H1 (cell line): ENCODE data around the gene CFAP58. TPM values are rescaled to one million over a fixed set of nuclear protein-coding genes. Genes with fewer than 3 reads are reported as not detected.

Source experiments
- CTCF ChIA-PET: fragments of 300-600 bp; sonication (Branson Sonifier 250); formaldehyde crosslinking; loops from one replicate; lab custom pipeline; 2021; ENCODE audit not compliant: partially characterized antibody; lab: Charles Lee
- POLR2A ChIA-PET: fragments of 300-600 bp; sonication (Branson Sonifier 250); formaldehyde crosslinking; loops from one replicate; lab custom pipeline; 2021; ENCODE audit warnings: inconsistent platforms; ENCODE audit not compliant: partially characterized antibody; lab: Charles Lee
- DNase-seq, 2 experiments: peaks; one replicate each; pipeline versions ENCODE4 v3.0.0 to v3.0.0-alpha.2; 2010 to 2022; ENCODE audit warnings: low spot score in 2 of 2, low read depth in 1 of 2, mixed read lengths in 1 of 2
- FAIRE-seq: peaks from 2 replicates; lab custom pipeline; 2011; peaks lifted over from hg19 to GRCh38; lab: Jason Lieb, UNC
- H2AFZ ChIP-seq: 2 replicates; pipeline ENCODE4 v1.8.1; 2012; ENCODE audit warnings: low read length, inconsistent platforms
- H2AK5ac ChIP-seq: 2 replicates; pipeline ENCODE4 v1.6.1; 2013; ENCODE audit warnings: low read depth, low read length
- H2BK120ac ChIP-seq: replicated peaks from 2 replicates; pipeline ENCODE3; 2013; ENCODE audit warnings: low read depth, low read length, inconsistent platforms
- H2BK12ac ChIP-seq: 2 replicates; pipeline ENCODE4 v1.6.1; 2013; ENCODE audit warnings: low read depth, low read length
- H2BK15ac ChIP-seq: 2 replicates; pipeline ENCODE4 v1.6.1; 2013; ENCODE audit warnings: low read length
- H2BK20ac ChIP-seq: 2 replicates; pipeline ENCODE4 v1.6.1; 2013; ENCODE audit warnings: low read length
- H2BK5ac ChIP-seq: 2 replicates; pipeline ENCODE4 v1.6.1; 2013; ENCODE audit warnings: low read depth, low read length
- H3K14ac ChIP-seq: 2 replicates; pipeline ENCODE4 v1.6.1; 2013; ENCODE audit warnings: inconsistent platforms; ENCODE audit not compliant: insufficient read length
- H3K18ac ChIP-seq: 2 replicates; pipeline ENCODE4 v1.6.1; 2013; ENCODE audit warnings: low read length; ENCODE audit errors: extremely low read depth
- H3K23ac ChIP-seq: 2 replicates; pipeline ENCODE4 v1.6.1; 2013; ENCODE audit warnings: inconsistent platforms; ENCODE audit not compliant: insufficient read length
- H3K23me2 ChIP-seq: 2 replicates; pipeline ENCODE4 v1.6.1; 2013; ENCODE audit warnings: low read depth, low read length
- H3K27ac ChIP-seq: 2 replicates; pipeline ENCODE4 v1.6.1; 2011; ENCODE audit warnings: low read depth, low read length, inconsistent platforms
- H3K27me3 ChIP-seq, 4 experiments: replicated peaks in 1 of 4; 1 replicate in 1 of 4; 2 replicates in 3 of 4; pipeline versions ENCODE4 v1.6.1 to v1.8.1; 2011 to 2013; ENCODE audit warnings: low read length in 3 of 4, mild to moderate bottlenecking in 3 of 4, inconsistent platforms in 2 of 4, mixed read lengths in 2 of 4, moderate library complexity in 1 of 4; ENCODE audit not compliant: control insufficient read depth in 3 of 4, insufficient read depth in 3 of 4; ENCODE audit errors: extremely low read depth in 1 of 4
- H3K36me3 ChIP-seq, 4 experiments: 2 replicates each; pipeline versions ENCODE4 v1.6.1 to v1.8.1; 2011 to 2013; ENCODE audit warnings: mild to moderate bottlenecking in 4 of 4, low read length in 3 of 4, moderate library complexity in 2 of 4, control low read depth in 1 of 4, inconsistent platforms in 1 of 4; ENCODE audit not compliant: insufficient read depth in 4 of 4, control insufficient read depth in 2 of 4
- H3K4ac ChIP-seq: replicated peaks from 2 replicates; pipeline ENCODE3; 2013; ENCODE audit warnings: low read length, low read depth, mixed read lengths, inconsistent platforms; ENCODE audit not compliant: insufficient read length
- H3K4me1 ChIP-seq, 4 experiments: replicated peaks in 1 of 4; 1 replicate in 1 of 4; 2 replicates in 3 of 4; pipeline versions ENCODE4 v1.6.1 to v1.8.1; 2011 to 2013; ENCODE audit warnings: low read length in 3 of 4, inconsistent platforms in 2 of 4, mixed read lengths in 1 of 4; ENCODE audit not compliant: insufficient read depth in 4 of 4, control insufficient read depth in 3 of 4
- H3K4me2 ChIP-seq, 2 experiments: 2 replicates each; pipeline versions ENCODE4 v1.6.1 to v1.8.1; 2011 to 2013; ENCODE audit warnings: low read depth in 2 of 2, low read length in 2 of 2, control low read depth in 1 of 2, inconsistent platforms in 1 of 2, mild to moderate bottlenecking in 1 of 2; ENCODE audit not compliant: insufficient read depth in 1 of 2
- H3K4me3 ChIP-seq, 4 experiments: fragments of 200-600, 300-600 bp in 1 of 4; sonication (generic), shearing (Covaris generic), sonication (Bioruptor Twin) in 1 of 4; 2 replicates each; pipeline versions ENCODE4 v1.5.1 to v1.8.1; 2011 to 2016; ENCODE audit warnings: low read length in 4 of 4, low read depth in 3 of 4, control low read depth in 2 of 4, inconsistent platforms in 2 of 4, mild to moderate bottlenecking in 2 of 4, mixed read lengths in 1 of 4, moderate library complexity in 1 of 4; ENCODE audit not compliant: insufficient read depth in 2 of 4; ENCODE audit errors: extremely low read depth in 1 of 4
- H3K56ac ChIP-seq: replicated peaks from 2 replicates; pipeline ENCODE3; 2013; ENCODE audit warnings: low read depth, mild to moderate bottlenecking, mixed read lengths, low read length, inconsistent platforms; ENCODE audit not compliant: insufficient read length
- H3K79me1 ChIP-seq: 2 replicates; pipeline ENCODE4 v1.6.1; 2013; ENCODE audit warnings: low read depth, low read length, control low read depth
- H3K79me2 ChIP-seq, 2 experiments: 2 replicates each; pipeline versions ENCODE4 v1.6.1 to v1.8.1; 2012 to 2013; ENCODE audit warnings: low read length in 2 of 2, mild to moderate bottlenecking in 2 of 2, inconsistent platforms in 1 of 2; ENCODE audit not compliant: insufficient read depth in 2 of 2, control insufficient read depth in 1 of 2
- H3K9ac ChIP-seq, 4 experiments: replicated peaks in 1 of 4; 1 replicate in 1 of 4; 2 replicates in 3 of 4; pipeline versions ENCODE4 v1.6.1 to v1.8.1; 2011 to 2013; ENCODE audit warnings: low read depth in 3 of 4, low read length in 3 of 4, control low read depth in 2 of 4, mild to moderate bottlenecking in 2 of 4, moderate library complexity in 2 of 4, inconsistent platforms in 1 of 4; ENCODE audit errors: extremely low read depth in 1 of 4
- H3K9me3 ChIP-seq, 2 experiments: 2 replicates each; pipeline versions ENCODE4 v1.6.1 to v1.8.1; 2012 to 2013; ENCODE audit warnings: mild to moderate bottlenecking in 2 of 2, moderate library complexity in 2 of 2, control low read depth in 1 of 2, inconsistent platforms in 1 of 2, low read depth in 1 of 2, low read length in 1 of 2, mixed read lengths in 1 of 2; ENCODE audit not compliant: insufficient read depth in 2 of 2
- H4K20me1 ChIP-seq, 2 experiments: replicated peaks in 1 of 2; 2 replicates each; pipeline versions ENCODE3 to v1.8.1; 2011 to 2013; ENCODE audit warnings: inconsistent platforms in 2 of 2, low read length in 2 of 2, mild to moderate bottlenecking in 1 of 2; ENCODE audit not compliant: insufficient read depth in 2 of 2, control insufficient read depth in 1 of 2
- H4K5ac ChIP-seq: 2 replicates; pipeline ENCODE4 v1.6.1; 2013; ENCODE audit warnings: low read length, low read depth, mixed read lengths, inconsistent platforms; ENCODE audit not compliant: insufficient read length
- H4K8ac ChIP-seq: 2 replicates; pipeline ENCODE4 v1.8.0; 2013; ENCODE audit warnings: mild to moderate bottlenecking, moderate library complexity, low read length, inconsistent platforms; ENCODE audit not compliant: insufficient read depth; ENCODE audit errors: extremely low read depth
- H4K91ac ChIP-seq: replicated peaks from 2 replicates; pipeline ENCODE3; 2013; ENCODE audit warnings: low read length, mixed read lengths, inconsistent platforms; ENCODE audit not compliant: insufficient read length
- BRCA1 ChIP-seq: IDR thresholded peaks from 2 replicates; pipeline ENCODE4 v1.6.1; 2012; ENCODE audit warnings: low read depth, low read length, improper control_type of control experiment
- MAX ChIP-seq: IDR thresholded peaks from 2 replicates; pipeline ENCODE4 v1.6.1; 2012; ENCODE audit warnings: inconsistent platforms
- POLR2A ChIP-seq, 2 experiments: IDR thresholded peaks; 1 replicate in 1 of 2; 2 replicates in 1 of 2; pipeline ENCODE4 v1.6.1; 2011; ENCODE audit warnings: low read depth in 2 of 2, low read length in 2 of 2, mild to moderate bottlenecking in 2 of 2; ENCODE audit errors: control extremely low read depth in 1 of 2
- WGBS, 2 experiments: shearing (Covaris generic) in 1 of 2; methylation state at CpG; one replicate each; pipeline versions ENCODE4 v1.1.6 to v1.1.7; 2013 to 2015; ENCODE audit warnings: low lambda C conversion rate in 2 of 2, mixed read lengths in 2 of 2, inconsistent platforms in 1 of 2, low coverage in 1 of 2, missing lambda C conversion rate in 1 of 2; ENCODE audit not compliant: insufficient replicate concordance in 2 of 2, insufficient coverage in 1 of 2, insufficient read length in 1 of 2; ENCODE audit errors: extremely low coverage in 1 of 2, missing lambda C conversion rate in 1 of 2; 5-methylcytosine and 5-hydroxymethylcytosine counted together
- polyA plus RNA-seq, 7 experiments: library from polyadenylated mRNA; depleted of rRNA in 3 of 7; stranded (reverse) in 5 of 7; unstranded in 2 of 7; fragments of >200 nt in 5 of 7; fragments of 200-250 nt in 2 of 7; gene quantifications; 1 replicate in 5 of 7; 2 replicates in 1 of 7; 4 replicates in 1 of 7; pipeline versions ENCODE4 v1.2.1 to v1.2.3, GENCODE V29; 2011 to 2013; ENCODE audit warnings: missing spikeins in 2 of 7, mixed read lengths in 2 of 7
- total RNA-seq: library from RNA; stranded (reverse); fragmentation: NEBNext Ultra II Directional; extraction: Animal tissue kit (Norgen Biotek cat#: 25700); gene quantifications from 2 replicates; pipeline ENCODE4 v1.2.1, GENCODE V29; 2021

The CFAP58 gene
- total and polyA plus RNA-seq, 2 of the 8 experiments (the other 6 are each of a cell fraction or from before 2014, with no cell fraction given), result 0.32 to 0.71 TPM

DNA sequence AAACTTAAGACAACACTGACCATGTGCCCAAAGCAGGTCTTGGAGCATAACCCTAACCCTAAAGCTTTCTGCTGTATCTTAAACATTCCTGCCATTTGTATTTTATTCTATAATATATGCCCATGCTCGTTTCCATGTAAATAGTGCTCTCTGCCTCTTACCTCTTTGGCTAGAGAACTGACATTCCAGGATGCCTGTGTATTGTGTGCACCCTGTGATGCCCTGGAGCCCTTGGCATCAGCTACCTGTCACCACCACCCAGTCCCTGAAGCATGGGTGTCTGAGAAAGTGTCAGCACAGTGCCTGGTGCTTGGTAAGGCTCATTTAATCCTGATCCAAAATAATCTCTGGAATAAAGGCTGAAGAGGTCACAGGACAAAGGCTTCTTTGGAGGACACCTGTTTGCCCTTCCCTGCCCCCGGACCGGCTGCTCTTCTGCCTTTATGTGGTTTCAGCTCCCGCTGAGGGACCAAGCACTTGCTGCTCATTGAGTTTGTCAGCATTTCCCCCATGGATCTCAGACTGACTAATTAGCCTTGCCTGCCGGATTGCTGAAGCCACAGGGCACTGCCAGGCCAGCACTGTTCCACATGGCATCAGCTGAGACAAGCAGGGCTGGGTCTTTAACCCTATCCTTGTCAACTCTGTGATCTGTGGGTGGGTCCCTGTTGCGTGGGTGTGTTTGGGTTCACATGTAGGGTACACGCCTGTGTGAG lies 148.4 kb downstream of the CFAP58 start:
- Histone ChIP-seq H2BK12ac (no peak overlapping the region), H4K5ac (no peak overlapping the region), H3K79me2 (no peaks in the 10 kb centered on the region), H2BK15ac (no peak overlapping the region), H2BK5ac (no peak overlapping the region), H3K9me3 (no peaks in the 10 kb centered on the region), H3K18ac (no peak overlapping the region), H4K8ac (no peak overlapping the region), H4K91ac (no peak overlapping the region), H3K56ac (no peak overlapping the region), H2BK20ac (no peak overlapping the region), H3K79me1 (no peaks in the 10 kb centered on the region), H2AK5ac (no peak overlapping the region), H3K4me3 (no peak overlapping the region), H3K27me3 (no peaks in the 10 kb centered on the region), H3K23ac (no peak overlapping the region), H3K36me3 (no peaks in the 10 kb centered on the region), H2AFZ (no peak overlapping the region), H3K23me2 (no peaks in the 10 kb centered on the region), H3K27ac (no peak overlapping the region), H3K4ac (no peak overlapping the region), H4K20me1 (no peaks in the 10 kb centered on the region), H3K9ac (no peak overlapping the region), H2BK120ac (no peak overlapping the region), H3K4me1 (peaks cover 0 to 8% (median 5%) of the 10 kb centered on the region in 4 experiments; a peak in 5 of 7 replicates), H3K14ac (no peak overlapping the region), H3K4me2 (no peak overlapping the region; a peak in 1 of 4 replicates)
- 71% methylated on average over 7 of the region's 7 CpGs; no CpG with 5 or more reads in 1 of the 2 experiments for WGBS, 2 experiments
- ChIA-PET POLR2A (no interaction called here), CTCF (interaction anchor here (0.6 to 2.6 kb wide), 5 partner anchors 13 to 209 kb away, joined by 3 to 11 read pairs (median 5); no protein-coding TSS in a partner anchor)
- DNase-seq (no peak), FAIRE-seq (no peak)
- TF ChIP-seq POLR2A (IDR thresholded peaks at IDR 0.05; ENCODE audit: control extremely low read depth in 1 of 2, low read depth in 2 of 2, low read length in 2 of 2), result no peak
- no peak for TF ChIP-seq BRCA1
- TF ChIP-seq MAX, result no peak
